ENCODE data around the gene FOXD1.

Gene FOXD1

DNA sequence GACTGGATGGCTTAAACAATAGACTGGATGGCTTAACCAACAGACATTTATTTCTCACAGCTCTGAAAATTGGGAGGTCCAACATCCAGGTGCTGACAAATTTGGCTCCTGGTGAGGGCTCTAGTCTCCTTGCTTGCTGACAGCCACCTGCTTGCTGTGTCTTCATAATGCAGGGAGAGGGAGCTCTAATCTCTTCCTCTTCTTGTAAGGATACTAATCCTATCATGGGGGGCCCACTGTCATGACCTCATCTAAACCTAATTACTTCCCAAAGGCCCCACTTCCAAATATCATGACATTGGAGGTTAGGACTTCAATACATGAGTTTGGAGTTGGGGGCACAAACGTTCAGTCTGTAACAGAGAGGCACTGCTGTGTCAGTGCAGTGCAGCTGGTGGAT, 26.4 kb downstream of the FOXD1 start:
- DNase-seq (ENCODE audit: extremely low spot score) = no peak
- CTCF ChIA-PET = interaction anchor here (0.9 to 1.2 kb wide), 3 partner anchors 11 to 29 kb away, joined by 3 read pairs; no protein-coding TSS in a partner anchor
- POLR2A ChIA-PET = interaction anchor here (1.7 kb wide), 1 partner anchor 26 kb away, joined by 5 read pairs; the partner anchor contains the start of gene FOXD1
- TF ChIP-seq CTBP1 (IDR thresholded peaks at IDR 0.05; ENCODE audit: borderline replicate concordance) = no peak

DNA sequence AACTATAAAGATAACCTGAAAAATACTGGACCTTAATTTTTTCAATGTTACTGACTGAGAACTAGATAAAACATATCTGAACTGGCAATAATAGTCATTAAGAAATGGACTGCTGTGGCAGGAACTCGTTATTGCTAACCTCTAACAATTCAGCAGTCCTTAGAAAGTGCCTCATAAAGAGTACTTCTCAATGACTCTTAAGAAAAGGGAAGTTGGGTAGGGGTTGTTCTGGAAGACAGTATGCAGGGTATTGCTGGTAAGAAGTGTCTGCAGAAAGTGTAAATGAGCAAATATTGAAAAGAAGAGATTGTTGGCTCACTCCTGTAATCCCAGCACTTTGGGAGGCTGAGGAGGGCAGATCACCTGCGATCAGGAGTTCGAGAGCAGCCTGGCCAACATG, 27.9 kb downstream of the FOXD1 start:
- ChIA-PET POLR2A (no interaction called here), CTCF (no interaction called here)
- no peak for DNase-seq (ENCODE audit: extremely low spot score)
- no peak for TF ChIP-seq SP1 (IDR thresholded peaks at IDR 0.05)
- no peak for TF ChIP-seq FOXA1 (IDR thresholded peaks at IDR 0.05)
- TF ChIP-seq L3MBTL2 (conservative IDR thresholded peaks at IDR 0.05) = no peak
- TF ChIP-seq HDGF (IDR thresholded peaks at IDR 0.05; ENCODE audit: borderline replicate concordance) = no peak
- TF ChIP-seq ARNT (IDR thresholded peaks at IDR 0.05) = no peak
- TF ChIP-seq, protein P1, sequence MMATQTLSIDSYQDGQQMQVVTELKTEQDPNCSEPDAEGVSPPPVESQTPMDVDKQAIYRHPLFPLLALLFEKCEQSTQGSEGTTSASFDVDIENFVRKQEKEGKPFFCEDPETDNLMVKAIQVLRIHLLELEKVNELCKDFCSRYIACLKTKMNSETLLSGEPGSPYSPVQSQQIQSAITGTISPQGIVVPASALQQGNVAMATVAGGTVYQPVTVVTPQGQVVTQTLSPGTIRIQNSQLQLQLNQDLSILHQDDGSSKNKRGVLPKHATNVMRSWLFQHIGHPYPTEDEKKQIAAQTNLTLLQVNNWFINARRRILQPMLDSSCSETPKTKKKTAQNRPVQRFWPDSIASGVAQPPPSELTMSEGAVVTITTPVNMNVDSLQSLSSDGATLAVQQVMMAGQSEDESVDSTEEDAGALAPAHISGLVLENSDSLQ (IDR thresholded peaks at IDR 0.05) = no peak
- no peak for TF ChIP-seq CTBP1 (IDR thresholded peaks at IDR 0.05; ENCODE audit: borderline replicate concordance)
- TF ChIP-seq TARDBP (IDR thresholded peaks at IDR 0.05) = no peak
- no peak for TF ChIP-seq ELF4 (IDR thresholded peaks at IDR 0.05)
- TF ChIP-seq ZNF384 (IDR thresholded peaks at IDR 0.05) = no peak
- no peak for TF ChIP-seq FOXM1 (IDR thresholded peaks at IDR 0.05; ENCODE audit: borderline replicate concordance)
- TF ChIP-seq BHLHE40 (IDR thresholded peaks at IDR 0.05; ENCODE audit: borderline replicate concordance) = no peak
- no peak for TF ChIP-seq FOXK2 (IDR thresholded peaks at IDR 0.05)
- no peak for TF ChIP-seq SUZ12 (IDR thresholded peaks at IDR 0.05)
- no peak for TF ChIP-seq NFRKB (IDR thresholded peaks at IDR 0.05)
- TF ChIP-seq LEF1 (IDR thresholded peaks at IDR 0.05; ENCODE audit: borderline replicate concordance) = no peak

DNA sequence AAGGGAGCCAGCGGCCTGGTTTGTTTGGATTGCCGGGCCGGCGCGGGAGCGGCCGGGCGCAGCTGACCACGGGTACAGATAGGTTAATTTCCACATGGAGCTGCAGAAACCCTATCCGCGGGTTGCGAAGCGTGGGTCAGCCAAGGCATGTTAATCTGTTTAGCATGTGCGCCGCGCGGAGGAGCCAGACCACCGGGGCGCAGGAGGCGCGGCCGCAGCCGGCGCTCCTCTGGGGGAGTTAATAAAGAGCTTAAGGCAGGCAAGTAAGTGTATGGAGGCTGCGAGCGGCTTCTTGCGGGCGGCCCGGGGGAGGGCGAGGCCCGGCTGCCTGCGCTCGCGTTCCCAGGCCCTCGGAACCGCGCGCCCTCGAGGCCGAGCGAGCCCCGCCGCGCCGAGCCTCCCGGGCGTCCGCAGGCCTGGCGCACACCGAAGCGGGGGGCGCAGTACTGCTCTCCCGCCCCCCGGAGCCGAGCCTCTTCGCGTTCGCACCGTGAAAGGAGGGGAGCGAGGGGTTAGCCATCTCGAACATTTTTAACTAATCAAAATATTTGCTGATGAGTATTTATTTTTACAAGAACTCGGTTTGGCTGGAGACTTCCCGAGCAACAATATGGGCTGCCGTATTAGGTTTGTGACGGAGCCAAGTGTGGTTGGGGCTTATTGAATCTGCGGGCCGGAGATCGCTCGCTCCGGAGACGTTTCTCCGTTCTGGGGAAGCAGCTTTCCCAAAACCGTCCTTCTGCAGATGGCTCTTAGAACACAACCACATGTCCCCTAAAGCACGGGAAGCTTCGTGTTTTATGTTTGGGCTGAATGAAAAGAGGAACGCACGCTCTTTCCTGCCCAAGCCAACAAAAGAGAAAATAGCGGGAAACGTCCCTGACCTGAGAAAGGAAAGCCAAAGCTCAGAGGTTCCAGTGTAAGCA, 28.8 kb downstream of the FOXD1 start:
- no peak for DNase-seq (ENCODE audit: extremely low spot score)
- TF ChIP-seq SP1 (IDR thresholded peaks at IDR 0.05) (no peak), TARDBP (IDR thresholded peaks at IDR 0.05) (no peak), HDGF (IDR thresholded peaks at IDR 0.05; ENCODE audit: borderline replicate concordance) (no peak), ELF4 (IDR thresholded peaks at IDR 0.05) (no peak), LEF1 (IDR thresholded peaks at IDR 0.05; ENCODE audit: borderline replicate concordance) (no peak), FOXM1 (IDR thresholded peaks at IDR 0.05; ENCODE audit: borderline replicate concordance) (no peak), ARNT (IDR thresholded peaks at IDR 0.05) (no peak), ZNF384 (IDR thresholded peaks at IDR 0.05) (no peak), FOXK2 (IDR thresholded peaks at IDR 0.05) (no peak), CTBP1 (IDR thresholded peaks at IDR 0.05; ENCODE audit: borderline replicate concordance) (no peak), FOXA1 (IDR thresholded peaks at IDR 0.05) (no peak), SUZ12 (IDR thresholded peaks at IDR 0.05) (no peak), L3MBTL2 (conservative IDR thresholded peaks at IDR 0.05) (no peak)
- TF ChIP-seq, protein P1 (IDR thresholded peaks at IDR 0.05) = no peak
- CTCF ChIA-PET = interaction anchor here (0.9 to 1.1 kb wide), 2 partner anchors 8 to 32 kb away, joined by 3 to 4 read pairs; no protein-coding TSS in a partner anchor
- POLR2A ChIA-PET = no interaction called here

DNA sequence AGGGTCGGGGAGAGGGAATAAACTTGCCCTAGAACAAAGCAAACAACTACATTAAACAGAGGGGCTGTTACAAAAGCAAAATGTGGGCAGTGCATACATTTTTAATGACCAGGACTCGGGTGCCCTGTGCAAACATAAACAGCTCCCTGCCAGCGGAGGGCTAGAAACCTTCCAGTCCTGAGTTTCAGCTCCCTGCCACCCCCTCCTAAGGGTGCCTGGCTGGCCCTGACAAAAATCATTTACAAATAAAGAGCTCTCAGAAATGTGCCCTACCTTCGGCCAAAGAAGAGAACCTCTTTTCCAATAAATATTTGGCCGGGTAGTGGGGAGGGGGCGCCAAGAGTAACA, 29.5 kb downstream of the FOXD1 start:
- POLR2A ChIA-PET = no interaction called here
- CTCF ChIA-PET = interaction anchor here (0.9 to 1.1 kb wide), 2 partner anchors 9 to 32 kb away, joined by 3 to 4 read pairs; no protein-coding TSS in a partner anchor
- no peak for TF ChIP-seq HDGF (IDR thresholded peaks at IDR 0.05; ENCODE audit: borderline replicate concordance)
- no peak for TF ChIP-seq BHLHE40 (IDR thresholded peaks at IDR 0.05; ENCODE audit: borderline replicate concordance)
- TF ChIP-seq CTBP1 (IDR thresholded peaks at IDR 0.05; ENCODE audit: borderline replicate concordance) = no peak
- TF ChIP-seq SUZ12 (IDR thresholded peaks at IDR 0.05) = no peak
- TF ChIP-seq L3MBTL2 (conservative IDR thresholded peaks at IDR 0.05) = no peak
- TF ChIP-seq ZNF384 (IDR thresholded peaks at IDR 0.05) = no peak
- no peak for DNase-seq (ENCODE audit: extremely low spot score)

DNA sequence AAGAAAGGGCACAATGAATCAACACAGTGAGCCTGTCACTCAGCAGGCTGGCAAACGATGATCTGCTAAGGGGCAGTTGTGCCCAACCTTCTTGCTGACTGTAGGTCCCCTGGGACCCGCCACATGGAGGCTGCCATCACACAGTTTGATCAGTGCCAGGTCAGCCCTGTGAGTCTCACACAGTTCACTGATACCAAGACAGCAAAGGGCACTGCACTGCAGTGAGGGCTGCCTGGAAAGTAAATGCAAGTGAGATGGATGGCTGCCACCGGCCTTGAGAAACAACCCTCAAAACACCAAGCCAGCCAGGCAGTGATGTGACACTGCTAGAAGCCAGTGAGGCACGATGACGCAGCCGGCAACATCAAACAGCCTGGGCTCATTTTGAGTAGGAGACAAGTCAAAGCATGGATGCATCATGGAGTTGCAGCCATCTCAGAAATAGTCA, 30.3 kb downstream of the FOXD1 start:
- TF ChIP-seq, protein P1 (IDR thresholded peaks at IDR 0.05) = 0 out of 2 replicates have a peak, but pooled peaks have one; percentile 8
- TF ChIP-seq L3MBTL2 (conservative IDR thresholded peaks at IDR 0.05) (no peak), FOXM1 (IDR thresholded peaks at IDR 0.05; ENCODE audit: borderline replicate concordance) (no peak)
- ChIA-PET CTCF (no interaction called here), POLR2A (interaction anchor here (1.6 kb wide), 1 partner anchor 202 kb away, joined by 5 read pairs; no protein-coding TSS in a partner anchor)
- no peak for DNase-seq (ENCODE audit: extremely low spot score)

DNA sequence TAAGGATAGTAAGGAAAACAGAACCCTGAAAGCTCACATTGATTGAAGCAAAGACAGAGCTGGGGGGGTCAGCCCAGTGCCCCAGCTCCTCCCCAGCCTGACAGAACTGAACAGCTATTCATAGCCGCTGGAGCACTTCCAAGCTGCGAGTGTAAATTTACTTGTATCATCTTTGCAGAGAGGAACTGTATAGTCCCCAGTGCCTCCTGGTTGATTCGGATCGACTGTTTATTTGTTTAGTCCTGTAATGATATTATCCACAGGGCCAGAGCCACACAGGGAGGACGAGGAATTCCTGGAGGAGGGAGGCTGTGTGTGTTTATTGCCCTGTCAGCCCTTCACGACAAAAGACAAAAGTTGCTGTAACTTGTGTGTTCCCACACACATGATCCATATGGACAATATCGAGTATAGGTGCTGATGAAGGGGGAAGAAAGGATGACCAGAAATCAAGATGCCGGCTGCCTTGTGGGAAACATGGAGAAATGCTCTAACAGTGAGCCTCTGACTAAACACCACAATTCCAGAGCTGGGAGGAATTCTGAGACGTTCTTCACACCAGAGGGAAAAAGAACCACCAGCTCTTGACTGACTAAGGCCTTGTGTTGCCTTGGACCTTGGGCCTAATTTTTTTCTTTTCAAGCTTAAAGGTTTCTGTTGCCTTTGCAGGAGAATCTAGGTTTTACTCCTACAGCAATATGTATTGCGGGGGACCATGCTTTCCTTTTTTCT, 31.1 kb downstream of the FOXD1 start:
- POLR2A ChIA-PET = interaction anchor here (1.6 kb wide), 1 partner anchor 202 kb away, joined by 5 read pairs; no protein-coding TSS in a partner anchor
- no peak for TF ChIP-seq ELF4 (IDR thresholded peaks at IDR 0.05)
- no peak for TF ChIP-seq NFRKB (IDR thresholded peaks at IDR 0.05)
- CTCF ChIA-PET = interaction anchor here (0.7 to 1.2 kb wide), 2 partner anchors 21 to 37 kb away, joined by 3 to 4 read pairs; no protein-coding TSS in a partner anchor
- DNase-seq (ENCODE audit: extremely low spot score) = peak; percentile 27

Data from HEK293T (cell line).